DMS114 treated with DMSO at 0.1 percent for 48 hours (cell line): ENCODE measurements around the gene ARPC5.
"Not testable (repeated sequence)": the region's sequence is repeated elsewhere in the genome, so short reads cannot be mapped to it uniquely, and the experiment has no call there.

Source experiments
- DNase-seq: peaks from one replicate; lab custom pipeline; 2025; ENCODE audit not compliant: unreplicated experiment; lab: John Stamatoyannopoulos, UW

ARPC5 gene

DNA sequence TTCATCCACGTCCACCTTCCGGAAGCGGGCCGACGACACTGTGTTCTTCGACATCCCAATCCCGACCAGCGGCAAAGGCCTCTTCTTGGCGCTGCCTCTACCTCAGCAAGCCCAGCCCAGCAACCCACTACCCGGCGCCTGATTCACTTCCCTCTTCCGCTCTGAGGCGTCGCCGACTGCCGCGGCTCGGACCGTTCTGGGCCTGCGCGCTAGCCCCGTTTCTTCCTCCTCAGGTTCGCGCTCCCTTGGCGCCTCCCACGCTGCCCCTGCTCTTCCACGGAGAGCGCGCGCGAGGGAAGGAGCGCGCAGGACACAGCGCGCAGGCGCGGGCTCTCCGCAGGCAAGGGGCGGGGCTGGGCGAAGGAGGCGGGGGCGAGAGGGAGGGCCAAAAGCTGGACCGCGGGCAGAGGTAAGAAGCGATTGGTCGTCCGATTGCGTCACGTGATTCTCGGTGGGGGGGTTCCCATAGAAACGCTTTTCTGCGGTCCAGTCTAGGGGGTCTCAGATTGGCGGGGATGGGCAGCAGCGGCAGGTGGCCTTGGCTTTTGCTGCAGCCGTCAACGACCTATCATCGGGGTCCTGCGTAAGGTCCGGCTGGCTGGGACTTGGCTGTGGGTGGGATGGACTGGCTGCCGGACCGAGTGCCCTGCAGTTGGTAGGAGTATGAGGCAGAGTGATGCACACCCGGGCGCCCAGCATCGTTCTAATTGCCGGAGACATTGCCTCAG lies at the start of gene ARPC5:
TSS of gene ARPC5 (minus strand) at position 178 of the 728 bp plus-strand sequence. CDS start at position 54, 124 bp downstream.
- peak; percentile 99 for DNase-seq

DNA sequence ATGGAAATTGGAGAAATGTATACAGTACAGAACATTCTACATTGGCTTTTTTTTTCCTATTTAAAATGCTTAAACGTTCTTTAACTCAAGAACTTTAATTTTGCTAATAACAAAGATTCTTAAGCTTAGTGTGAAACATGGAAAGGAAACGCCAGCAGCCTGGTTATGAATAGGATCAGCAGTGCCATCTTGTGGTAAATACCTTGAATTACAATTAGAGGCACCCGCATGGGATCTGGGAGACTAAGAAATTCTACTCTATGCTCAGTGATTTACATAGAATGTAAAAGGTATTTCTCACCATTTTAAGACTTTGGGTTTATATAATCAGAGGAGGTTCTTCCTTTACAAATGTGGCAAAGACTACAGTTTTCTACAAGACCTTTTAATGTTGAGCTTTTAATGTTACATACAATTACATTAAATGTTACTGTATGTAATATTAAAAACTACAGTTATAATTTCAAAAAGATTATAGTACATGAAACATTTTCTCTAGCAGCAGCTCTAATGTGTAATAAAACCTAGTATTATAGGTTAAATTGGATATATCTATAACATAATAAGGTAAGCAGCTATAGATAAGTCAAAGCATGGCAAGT lies 49.6 kb upstream of the ARPC5 start:
- peak; percentile 29 for DNase-seq

DNA sequence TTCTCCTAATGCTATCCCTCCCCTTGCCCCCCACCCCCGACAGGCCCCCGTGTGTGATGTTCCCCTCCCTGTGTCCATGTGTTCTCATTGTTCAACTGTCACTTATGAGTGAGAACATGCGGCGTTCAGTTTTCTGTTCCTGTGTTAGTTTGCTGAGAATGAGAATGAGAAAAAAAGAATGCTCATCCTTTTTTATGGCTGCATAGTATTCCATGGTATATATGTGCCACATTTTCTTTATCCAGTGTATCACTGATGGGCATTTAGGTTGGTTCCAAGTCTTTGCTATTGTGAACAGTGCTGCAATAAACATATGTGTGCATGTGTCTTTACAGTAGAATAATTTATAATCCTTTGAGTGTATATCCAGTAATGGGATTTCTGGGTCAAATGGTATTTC lies 43.8 kb upstream of the ARPC5 start:
- not testable (repeated sequence) for DNase-seq

DNA sequence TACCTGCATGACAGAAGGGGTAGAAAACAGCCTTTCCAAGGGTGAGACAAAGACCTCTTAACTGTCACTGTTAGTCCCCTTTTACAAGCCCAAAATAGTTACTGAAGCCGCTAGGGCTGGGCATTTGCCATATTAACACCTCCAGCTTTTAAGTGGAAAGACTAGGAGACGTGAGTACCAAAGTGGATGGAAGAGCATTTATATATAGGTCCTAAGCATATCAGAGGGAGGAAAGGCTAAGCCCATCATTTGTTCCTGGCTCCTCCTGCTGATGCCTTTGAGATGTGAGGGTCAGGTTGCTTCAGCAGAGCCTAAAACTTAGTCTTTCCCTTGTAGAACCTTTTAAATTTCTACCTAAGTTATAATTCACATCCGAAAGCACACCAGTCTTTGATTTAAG lies 43.2 kb upstream of the ARPC5 start:
- DNase-seq = no peak

DNA sequence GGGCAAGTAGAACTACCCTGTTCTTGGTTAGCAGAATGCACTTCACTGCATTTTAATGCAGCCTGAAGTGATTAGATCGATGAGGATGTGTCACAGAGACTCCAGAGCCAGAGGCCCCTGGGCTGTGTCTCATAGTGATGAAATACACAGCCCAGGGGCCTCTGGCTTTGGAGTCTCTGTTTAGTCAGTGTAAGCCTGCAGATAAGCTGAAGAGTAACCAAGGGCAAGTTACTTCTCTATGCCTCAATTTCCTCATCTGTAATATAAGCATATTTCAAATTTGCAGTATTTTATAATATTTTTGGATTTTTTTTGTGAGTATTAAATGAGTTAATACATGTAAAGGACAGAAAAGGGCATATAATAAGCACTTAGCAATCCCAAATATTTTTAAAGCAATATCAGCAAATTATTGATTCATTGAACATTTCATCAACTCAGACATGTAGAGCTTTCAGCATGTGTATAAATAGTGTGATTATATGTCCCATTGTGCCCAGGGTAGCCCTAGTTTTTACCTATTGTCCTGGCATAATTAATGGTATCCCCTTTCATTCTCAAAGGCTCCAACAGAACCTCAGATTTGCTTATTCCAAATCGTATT lies 41.1 kb upstream of the ARPC5 start:
- no peak for DNase-seq

DNA sequence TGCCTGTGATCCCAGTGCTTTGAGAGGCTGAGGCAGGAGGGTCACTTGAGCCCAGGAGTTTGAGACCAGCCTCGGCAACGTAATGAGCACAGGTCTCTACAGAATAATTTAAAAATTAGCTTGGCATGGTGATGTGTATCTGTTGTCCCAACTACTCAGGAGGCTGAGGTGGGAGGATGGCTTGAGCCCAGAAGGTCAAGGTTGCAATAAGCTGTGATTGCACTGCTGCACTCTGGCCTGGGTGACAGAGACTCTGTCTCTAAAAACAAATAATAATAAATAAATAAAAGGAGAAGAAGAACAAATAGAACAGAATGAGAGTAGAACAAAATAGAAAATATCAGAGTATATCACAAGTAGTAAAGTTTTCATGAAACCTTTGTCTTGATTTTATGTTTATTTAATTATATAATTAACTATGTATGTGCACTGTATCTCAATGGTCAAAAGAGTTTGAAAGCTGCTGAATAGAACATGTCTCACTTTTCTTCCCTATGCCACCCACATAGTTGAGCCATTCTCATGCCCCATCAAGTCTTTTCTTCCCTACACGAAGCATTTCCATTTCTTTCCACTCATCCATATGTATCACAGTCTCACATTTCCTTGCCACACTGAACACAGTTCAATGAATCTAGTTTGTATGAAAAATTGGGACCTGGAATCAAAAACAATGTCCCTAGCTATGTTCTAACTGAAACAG lies 40.5 kb upstream of the ARPC5 start:
- no peak for DNase-seq

DNA sequence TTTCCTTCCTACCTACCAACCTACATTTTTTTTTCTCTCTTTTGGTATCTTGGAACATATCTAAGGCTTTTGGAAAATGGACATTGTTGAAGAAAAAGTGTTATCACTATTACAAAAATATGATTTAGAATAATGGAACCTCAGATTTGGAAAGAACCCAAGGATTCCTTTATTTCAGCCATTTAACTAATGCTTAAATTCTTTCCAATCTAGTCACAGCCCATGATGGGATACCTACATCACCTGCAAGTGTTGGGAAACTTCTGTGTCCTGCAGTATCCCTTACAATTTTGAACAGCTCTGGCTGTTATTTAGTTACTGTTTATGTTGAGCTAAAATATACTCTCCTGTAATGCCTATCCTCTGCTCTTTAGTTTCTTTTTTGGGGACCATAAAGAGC lies 39.8 kb upstream of the ARPC5 start:
- no peak for DNase-seq

DNA sequence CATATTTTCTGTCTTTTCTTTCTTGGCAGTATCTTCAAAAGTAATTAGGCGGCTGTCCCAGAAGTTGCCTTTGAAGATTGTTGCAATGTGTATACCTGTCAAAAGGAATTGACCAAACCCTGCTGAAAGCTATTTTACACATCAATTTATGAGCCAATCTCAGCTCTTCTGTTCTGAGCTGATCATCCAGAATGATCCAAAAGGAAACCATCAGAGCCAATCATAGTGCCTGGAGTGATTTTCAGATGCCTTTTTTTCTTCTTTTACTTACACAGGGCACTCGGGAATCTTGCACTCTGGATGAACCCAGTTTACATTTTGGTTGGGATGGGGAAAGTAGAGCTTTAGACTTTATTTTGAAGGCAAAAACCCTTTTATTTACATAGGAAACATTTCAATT lies 39.3 kb upstream of the ARPC5 start:
- no peak for DNase-seq

DNA sequence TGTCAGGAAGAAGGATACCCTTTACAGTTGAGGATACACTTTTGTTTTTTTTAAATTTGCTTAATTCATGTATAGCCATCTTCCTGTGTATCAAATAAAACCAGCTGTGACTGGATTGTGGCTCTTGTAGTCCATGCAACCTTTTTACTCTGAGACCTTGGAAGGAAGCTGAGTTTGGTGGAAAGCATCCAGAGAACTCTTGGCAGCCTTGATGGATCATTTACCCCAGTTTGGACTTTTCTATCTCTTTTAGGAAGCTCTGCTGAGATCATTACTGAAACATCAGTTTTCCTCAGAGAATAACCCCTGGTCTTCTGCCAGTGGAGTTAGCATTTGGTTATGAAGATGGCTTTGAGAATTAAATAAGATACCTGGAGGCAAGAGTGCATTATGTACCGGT lies 38.8 kb upstream of the ARPC5 start:
- DNase-seq = no peak

DNA sequence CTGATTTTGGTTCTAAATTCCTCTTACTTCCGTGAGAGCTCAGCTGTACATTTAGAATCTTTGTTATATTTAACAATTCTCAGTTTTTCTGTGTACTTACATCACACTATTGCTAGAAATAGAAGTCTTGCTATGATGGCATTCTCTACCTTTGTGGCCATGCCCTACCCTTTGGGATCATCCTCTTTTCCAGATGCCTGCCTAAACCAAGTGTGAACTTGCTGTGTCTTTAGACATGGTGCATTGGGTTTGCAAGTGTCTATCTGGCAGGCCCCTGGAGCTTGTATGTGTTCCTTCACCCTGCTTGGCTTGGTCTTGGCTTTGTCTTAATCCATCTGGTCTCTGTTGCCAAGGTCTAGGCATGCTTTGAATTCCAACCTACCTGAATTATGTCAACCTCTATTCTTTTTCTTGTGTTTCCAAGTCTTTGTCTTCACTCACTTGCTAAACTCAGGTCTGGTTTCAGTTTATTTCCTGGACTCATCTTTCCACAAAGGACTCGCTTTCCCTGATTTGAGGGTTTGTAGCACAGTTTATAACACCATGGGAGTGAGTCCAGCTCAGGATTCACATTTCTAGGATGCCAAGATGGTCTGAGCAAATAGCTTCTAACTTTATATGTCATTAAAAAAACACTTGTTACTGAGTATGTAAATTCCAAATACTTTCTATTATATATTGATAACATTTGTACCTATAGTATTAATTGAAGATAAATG lies 38.2 kb upstream of the ARPC5 start:
- DNase-seq = no peak

DNA sequence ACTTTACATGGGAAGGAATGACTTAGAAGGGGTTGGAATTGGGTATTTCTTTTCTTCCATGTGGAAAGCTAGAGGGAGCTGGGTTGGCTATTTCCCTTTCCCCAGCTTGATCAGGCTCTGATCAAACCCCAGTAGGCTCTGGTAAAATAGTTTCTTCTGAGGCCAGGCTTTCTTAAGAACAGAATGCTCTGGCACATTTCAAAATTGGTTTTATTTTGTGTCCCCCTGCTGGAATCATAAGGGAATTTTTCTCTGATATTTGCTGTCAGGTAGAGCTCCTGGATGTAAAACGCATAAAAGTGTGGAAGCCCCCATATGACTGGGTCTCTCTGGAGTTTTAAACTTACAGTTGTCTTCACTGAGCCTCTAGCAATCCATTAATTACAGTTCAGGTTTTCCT lies 34.6 kb upstream of the ARPC5 start:
- no peak for DNase-seq

DNA sequence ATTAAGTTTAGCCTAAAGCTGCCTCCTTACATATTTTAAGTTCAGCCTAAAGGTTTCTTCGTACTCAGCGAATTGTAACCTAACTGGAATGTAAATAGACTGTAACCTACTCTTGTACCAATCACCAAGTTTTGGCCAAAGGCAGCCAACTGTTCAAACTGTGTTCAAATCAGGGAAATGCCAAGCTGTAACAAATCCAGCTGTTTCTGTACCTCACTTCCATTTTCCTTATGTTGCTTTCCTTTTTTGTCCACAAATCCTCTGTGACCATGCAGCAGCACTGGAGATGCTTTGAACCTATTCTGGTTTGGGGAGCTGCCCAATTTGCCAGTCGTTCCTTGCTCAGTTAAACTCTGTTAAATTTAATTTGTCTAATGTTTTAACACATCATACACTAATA lies 20.8 kb upstream of the ARPC5 start:
- no peak for DNase-seq

DNA sequence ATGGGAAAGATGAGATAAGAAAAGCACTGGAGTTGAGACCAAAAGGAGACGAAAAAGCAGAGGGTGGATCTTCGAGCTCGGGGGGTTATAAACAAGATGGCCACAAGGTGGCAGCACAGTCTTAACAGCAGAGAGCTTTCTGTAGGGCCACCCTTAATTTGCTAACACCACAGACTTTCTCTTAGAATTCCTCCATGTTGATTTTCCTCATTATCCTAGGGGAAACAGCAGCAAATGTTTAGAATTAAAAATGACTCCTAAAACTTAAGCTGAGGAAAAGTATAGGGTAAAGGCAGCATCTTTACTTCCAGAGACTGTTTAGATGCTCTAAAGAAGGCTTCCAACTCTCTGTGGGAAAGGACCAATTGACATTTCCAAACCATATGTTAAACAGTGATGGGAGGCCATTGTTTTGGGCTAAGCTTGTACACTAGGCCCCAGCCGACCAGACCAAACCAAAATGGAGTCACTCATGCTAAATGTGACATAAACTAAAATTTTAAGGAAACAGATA lies 20.0 kb upstream of the ARPC5 start:
- peak; percentile 85 for DNase-seq

DNA sequence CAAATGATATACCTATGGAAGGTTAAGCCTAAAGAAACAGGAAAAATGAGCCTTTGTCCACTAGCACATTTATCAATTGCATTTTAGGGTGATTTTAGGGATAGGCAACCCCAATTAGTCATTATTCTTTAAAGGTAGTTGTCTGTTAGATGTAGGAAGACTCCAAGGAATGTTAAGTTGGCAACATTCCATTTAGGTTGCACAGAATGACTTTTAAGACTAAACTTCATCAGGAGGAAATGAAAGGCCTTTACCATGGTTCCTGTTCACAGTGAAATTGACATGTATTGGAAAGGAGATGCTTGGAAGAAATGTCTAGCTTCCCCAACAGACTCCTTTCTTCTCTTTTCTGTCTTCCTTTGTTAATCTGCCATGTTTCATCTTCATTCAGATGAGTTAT lies 19.1 kb upstream of the ARPC5 start:
- no peak for DNase-seq

DNA sequence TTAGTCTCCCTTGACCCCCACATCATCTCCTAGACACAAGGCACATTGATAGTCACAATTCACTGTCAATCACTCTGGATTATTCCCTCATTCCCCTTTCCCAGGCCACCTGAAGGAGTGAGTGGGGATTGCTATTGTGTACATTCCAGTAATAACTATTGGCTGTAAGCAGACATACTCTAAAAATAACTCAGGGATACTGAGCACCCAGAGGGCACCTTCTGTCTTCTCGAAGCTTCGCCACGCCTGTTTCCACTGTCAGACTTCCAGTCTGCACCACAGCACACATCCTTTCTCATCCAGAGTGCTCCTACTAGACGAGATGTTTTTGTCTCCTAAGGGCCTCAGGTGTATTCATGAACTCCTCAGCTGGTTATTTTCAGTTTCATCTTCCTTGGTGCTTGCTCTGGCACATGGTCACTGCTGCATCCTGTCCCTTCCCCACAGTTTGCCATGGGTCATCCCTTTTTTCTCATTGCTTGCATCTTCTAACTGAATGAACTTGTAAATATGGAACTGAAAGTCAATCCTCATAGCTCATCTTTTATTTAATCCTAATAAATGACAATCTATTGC lies 18.4 kb upstream of the ARPC5 start:
- DNase-seq = no peak

DNA sequence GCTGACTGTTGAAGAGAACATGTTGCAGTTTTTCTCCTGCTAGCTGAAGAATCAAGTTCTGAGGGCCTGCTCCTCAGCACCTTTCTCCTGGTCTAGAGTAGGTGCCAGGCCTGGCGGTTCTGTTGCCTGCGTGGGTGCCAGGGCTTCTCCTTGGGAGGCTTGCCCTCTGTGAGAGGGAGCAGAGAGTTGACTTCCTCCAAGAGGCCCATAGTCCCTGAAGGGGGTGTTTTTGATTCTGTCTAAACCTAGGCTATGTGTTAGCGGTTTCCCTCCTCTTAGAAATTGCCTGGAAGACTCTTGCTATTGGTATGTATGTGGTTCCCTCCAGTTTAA lies 17.8 kb upstream of the ARPC5 start:
- DNase-seq = no peak

DNA sequence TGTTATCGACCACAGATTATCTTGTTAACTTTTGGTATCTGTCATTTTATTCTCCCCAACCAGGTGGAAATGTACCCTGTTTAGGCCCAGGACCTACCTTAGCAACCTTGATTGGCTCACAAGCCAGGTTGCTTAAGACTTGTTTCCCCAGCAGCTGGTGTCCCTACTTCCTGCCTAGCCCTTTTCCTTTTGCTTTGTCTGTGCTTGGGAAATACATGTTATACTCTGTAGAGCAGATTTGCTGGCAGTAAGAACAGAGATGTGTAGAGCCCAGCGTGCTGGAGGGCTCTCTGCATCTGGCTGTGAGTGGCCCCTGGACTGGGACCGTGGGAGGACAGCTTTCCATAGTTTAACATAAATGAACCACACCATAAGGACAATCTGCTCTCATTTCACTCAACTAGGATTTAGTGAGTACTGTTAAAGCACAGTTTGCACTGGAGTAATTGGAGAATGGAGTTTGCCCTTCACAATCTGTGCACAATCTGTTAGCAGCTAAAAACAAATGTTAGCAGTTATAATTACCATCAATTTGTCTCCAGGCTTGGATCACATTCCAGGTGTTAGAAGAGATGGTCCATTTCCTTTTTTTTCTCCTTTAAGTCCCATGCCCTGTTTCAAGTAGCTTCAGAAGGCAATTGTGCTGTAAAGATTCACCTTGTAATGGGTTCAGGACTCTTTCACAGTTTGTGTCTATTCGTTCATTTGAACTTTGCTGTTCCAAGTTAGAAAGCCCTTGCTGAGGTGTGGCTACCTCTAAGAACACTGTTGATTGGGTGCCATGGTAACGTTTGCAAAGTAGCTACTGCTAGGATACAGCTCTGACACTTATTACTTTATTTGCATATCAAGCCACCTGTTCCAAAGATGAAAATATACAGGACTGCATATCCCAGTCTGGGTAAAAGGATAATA lies 17.2 kb upstream of the ARPC5 start, which contains the start of gene APOBEC4:
TSS of gene APOBEC4 (minus strand) at position 770 of the 915 bp plus-strand sequence. CDS start 4,535 bp downstream, outside the sequence.
- DNase-seq = no peak

DNA sequence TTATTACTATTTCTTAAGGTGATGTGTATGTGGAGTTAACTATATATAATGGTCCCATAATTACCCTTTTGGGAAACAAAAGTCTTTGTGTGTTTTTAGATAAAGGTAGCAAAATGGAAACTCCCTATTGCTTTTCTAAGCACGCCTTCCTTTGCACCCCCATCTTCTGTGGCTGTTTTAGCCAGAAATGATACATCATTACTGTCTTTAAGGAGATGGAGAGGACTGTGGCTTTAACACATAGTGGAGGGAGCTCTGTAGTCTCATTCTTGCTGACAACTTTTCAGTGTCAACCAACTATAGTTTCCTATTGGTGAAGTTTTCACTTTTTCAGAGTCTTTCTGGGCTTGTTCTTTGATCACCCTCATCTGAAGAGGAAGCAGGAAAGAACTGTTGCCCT lies 16.5 kb upstream of the ARPC5 start:
- DNase-seq = no peak

DNA sequence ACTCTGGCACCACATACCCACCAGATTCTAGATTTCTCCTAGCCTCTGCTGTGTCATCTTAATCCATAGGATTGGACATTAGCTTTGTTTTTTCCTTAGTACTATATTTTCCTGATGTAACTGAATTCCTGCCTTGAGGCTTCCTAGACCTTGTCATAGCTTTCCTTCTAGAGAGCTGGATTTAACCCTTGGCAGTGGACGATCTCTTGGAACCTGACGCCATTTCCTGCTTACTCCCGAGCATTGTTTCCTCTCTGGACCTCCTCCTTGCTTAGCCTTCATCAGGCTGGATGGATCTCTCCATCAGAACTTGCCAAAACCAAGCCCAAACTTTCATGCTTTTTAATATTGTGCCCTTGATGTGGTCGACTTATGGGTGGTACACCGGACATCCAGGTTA lies 16.0 kb upstream of the ARPC5 start:
- DNase-seq = no peak

DNA sequence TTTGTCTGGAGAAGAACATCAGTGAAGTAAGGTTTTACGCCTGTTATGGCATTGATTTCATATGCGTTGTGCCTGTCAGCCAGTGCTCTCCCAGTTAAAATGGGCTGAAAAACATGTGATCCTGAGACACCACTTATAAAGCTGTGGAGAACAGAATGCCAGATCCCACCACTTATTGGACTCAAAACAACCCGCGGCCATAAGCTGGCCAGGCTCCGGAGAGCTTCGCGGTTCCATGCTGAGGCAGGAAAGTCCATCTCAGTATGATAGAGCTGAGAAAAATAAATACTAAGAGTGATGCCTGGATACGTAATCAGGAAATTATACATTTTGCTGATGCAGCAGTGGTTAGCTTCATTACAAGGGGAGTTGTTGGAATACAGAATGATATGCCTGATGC lies 12.5 kb upstream of the ARPC5 start:
- DNase-seq = no peak
